B cell (primary cell): ENCODE data around the gene FSHB. TPM values are rescaled to one million over a fixed set of nuclear protein-coding genes. Genes with fewer than 3 reads are reported as not detected.

Experiments used
- ATAC-seq: fragments of 200-7000 bp; cut with Tn5 transposase; one replicate; pipeline ENCODE4 v1.10.0; 2021; ENCODE audit warnings: low read depth, mild to moderate bottlenecking, moderate number of reproducible peaks, moderate library complexity
- CTCF ChIA-PET: fragments of 350-600 bp; sonication (Branson Sonifier 250); formaldehyde crosslinking; loops from one replicate; lab custom pipeline; 2021; ENCODE audit warnings: antibody characterized with exemption, inconsistent platforms; lab: Charles Lee
- POLR2A ChIA-PET: fragments of 350-600 bp; sonication (Branson Sonifier 250); formaldehyde crosslinking; loops from one replicate; lab custom pipeline; 2021; ENCODE audit warnings: antibody characterized with exemption; lab: Charles Lee
- DNase-seq: peaks from one replicate; pipeline ENCODE4 v3.0.0; 2013
- H2AFZ ChIP-seq: 2 replicates; pipeline ENCODE4 v1.6.1; 2012; ENCODE audit warnings: mild to moderate bottlenecking, low read depth, low read length; ENCODE audit not compliant: insufficient read depth, poor library complexity, severe bottlenecking
- H3K27ac ChIP-seq, 2 donors: 1 replicate in 1 of 2; 2 replicates in 1 of 2; pipeline ENCODE4 v1.5.1; 2012 to 2013; ENCODE audit warnings: low read length in 2 of 2, mild to moderate bottlenecking in 2 of 2, moderate library complexity in 1 of 2
- H3K27me3 ChIP-seq, 4 experiments: fragments of 200-600 bp in 1 of 4; sonication (generic) in 1 of 4; replicated peaks in 1 of 4; 1 replicate in 2 of 4; 2 replicates in 2 of 4; pipeline versions ENCODE4 v1.6.1 to v1.7.0; 2013 to 2016; ENCODE audit warnings: low read length in 3 of 4, mild to moderate bottlenecking in 2 of 4, mixed read lengths in 1 of 4, moderate library complexity in 1 of 4; ENCODE audit not compliant: insufficient read depth in 4 of 4, control insufficient read depth in 3 of 4; ENCODE audit errors: control extremely low read depth in 1 of 4
- H3K36me3 ChIP-seq, 2 experiments: replicated peaks in 1 of 2; 1 replicate in 1 of 2; 2 replicates in 1 of 2; pipeline versions ENCODE4 v1.6.1 to v1.7.1; 2013; ENCODE audit warnings: low read length in 1 of 2; ENCODE audit not compliant: insufficient read depth in 2 of 2, control insufficient read depth in 1 of 2; ENCODE audit errors: control extremely low read depth in 1 of 2, extremely low read depth in 1 of 2
- H3K4me1 ChIP-seq, 2 donors: fragments of 200-600 bp in 1 of 2; sonication (generic) in 1 of 2; 1 replicate in 1 of 2; 2 replicates in 1 of 2; pipeline versions ENCODE4 v1.5.1 to v1.6.1; 2013 to 2017; ENCODE audit warnings: low read length in 2 of 2; ENCODE audit not compliant: control insufficient read depth in 2 of 2, insufficient read depth in 2 of 2
- H3K4me2 ChIP-seq: replicated peaks from 2 replicates; pipeline ENCODE3; 2012; ENCODE audit warnings: mild to moderate bottlenecking, low read depth, low read length; ENCODE audit not compliant: poor library complexity, severe bottlenecking
- H3K4me3 ChIP-seq, 5 experiments: fragments of 200-600 bp in 1 of 5; sonication (generic) in 1 of 5; 1 replicate in 3 of 5; 2 replicates in 2 of 5; pipeline versions ENCODE4 v1.5.1 to v1.7.0; 2011 to 2016; ENCODE audit warnings: low read length in 4 of 5, mild to moderate bottlenecking in 4 of 5, low read depth in 2 of 5, control low read depth in 1 of 5, moderate library complexity in 1 of 5; ENCODE audit not compliant: insufficient read depth in 1 of 5; ENCODE audit errors: control extremely low read depth in 1 of 5, extremely low read depth in 1 of 5
- H3K79me2 ChIP-seq: fragments of 200-600 bp; sonication (generic); one replicate; pipeline ENCODE4 v1.6.0; 2016; ENCODE audit warnings: low read length; ENCODE audit not compliant: control insufficient read depth, insufficient read depth
- H3K9ac ChIP-seq: fragments of 200-600 bp; sonication (generic); 2 replicates; pipeline ENCODE4 v1.6.1; 2017; ENCODE audit warnings: mild to moderate bottlenecking, low read length, moderate library complexity
- H3K9me3 ChIP-seq, 3 donors: one replicate each; pipeline versions ENCODE4 v1.6.1 to v1.7.1; 2013; ENCODE audit warnings: low read length in 2 of 3; ENCODE audit not compliant: control insufficient read depth in 2 of 3, insufficient read depth in 1 of 3; ENCODE audit errors: control extremely low read depth in 1 of 3
- H4K20me1 ChIP-seq: 2 replicates; pipeline ENCODE4 v1.6.0; 2012; ENCODE audit warnings: mild to moderate bottlenecking, low read length; ENCODE audit not compliant: insufficient read depth, control insufficient read depth, poor library complexity, severe bottlenecking
- H3K27ac Mint-ChIP-seq: one replicate; pipeline ENCODE4 v1.8.0; 2021; ENCODE audit warnings: mixed read lengths
- H3K27me3 Mint-ChIP-seq: one replicate; pipeline ENCODE4 v1.8.0; 2021; ENCODE audit warnings: mixed read lengths
- H3K4me1 Mint-ChIP-seq: one replicate; pipeline ENCODE4 v1.8.0; 2021; ENCODE audit warnings: mixed read lengths
- H3K4me3 Mint-ChIP-seq: one replicate; pipeline ENCODE4 v1.8.0; 2021; ENCODE audit warnings: mixed read lengths
- H3K9me3 Mint-ChIP-seq: one replicate; pipeline ENCODE4 v1.8.0; 2022; ENCODE audit warnings: mixed read lengths; ENCODE audit not compliant: insufficient read depth
- CTCF ChIP-seq: fragments of 200-600 bp; IDR thresholded peaks from one replicate; pipeline ENCODE4 v1.8.0; 2022; ENCODE audit warnings: antibody characterized with exemption, mild to moderate bottlenecking
- EZH2 ChIP-seq: IDR thresholded peaks from 2 replicates; pipeline ENCODE4 v1.6.1; 2012; ENCODE audit warnings: borderline replicate concordance, low read depth, mild to moderate bottlenecking, moderate library complexity, low read length; ENCODE audit not compliant: insufficient read depth, poor library complexity, severe bottlenecking
- WGBS: methylation state at CpG from one replicate; pipeline ENCODE4 v1.1.5; 2013; ENCODE audit warnings: missing lambda C conversion rate; ENCODE audit not compliant: insufficient coverage; 5-methylcytosine and 5-hydroxymethylcytosine counted together
- intact Hi-C: fragments of 100-400 bp; cut with micrococcal nuclease; formaldehyde crosslinking; loops from one replicate; pipeline ENCODE4 v1.10.0; 2022
- polyA plus RNA-seq: library from polyadenylated mRNA; depleted of rRNA; stranded (reverse); fragments of >200 nt; gene quantifications from 2 replicates; pipeline ENCODE4 v1.2.3, GENCODE V29; 2012
- total RNA-seq, 2 donors: library from RNA; stranded (reverse); fragments of 120-200 nt in 1 of 2; gene quantifications; 1 replicate in 1 of 2; 2 replicates in 1 of 2; pipeline versions ENCODE4 v1.2.3 to v1.2.4, GENCODE V29; 2013 to 2022

The FSHB gene
- total and polyA plus RNA-seq, 2 donors (not counting 1 experiment from before 2014, with no cell fraction given) = not detected

GRCh38 chr11:30228323-30228884 lies 2.4 kb upstream of the FSHB start:
- H3K27me3 ChIP-seq = no peaks in the 10 kb centered on the region
- no peak overlapping the region for H3K27ac Mint-ChIP-seq
- no peaks in the 10 kb centered on the region for H3K36me3 ChIP-seq
- H3K9me3 Mint-ChIP-seq = no peaks in the 10 kb centered on the region
- H3K4me1 Mint-ChIP-seq = no peaks in the 10 kb centered on the region
- CTCF ChIA-PET = no interaction called here
- no peak overlapping the region for H3K4me3 ChIP-seq
- ATAC-seq (no peak), DNase-seq (no peak)
- no peak overlapping the region for H3K27ac ChIP-seq
- TF ChIP-seq EZH2 = no peak
- no peak for TF ChIP-seq CTCF
- peaks cover 0 to 6% (median 0%) of the 10 kb centered on the region in 3 donors for H3K9me3 ChIP-seq
- no peaks in the 10 kb centered on the region for H3K79me2 ChIP-seq
- POLR2A ChIA-PET = no interaction called here
- no peak overlapping the region for H3K9ac ChIP-seq
- H3K4me1 ChIP-seq = no peaks in the 10 kb centered on the region
- intact Hi-C loops = no loop called here
- no peak overlapping the region for H3K4me3 Mint-ChIP-seq
- H4K20me1 ChIP-seq = no peaks in the 10 kb centered on the region
- H3K4me2 ChIP-seq = no peak overlapping the region
- no peak overlapping the region for H2AFZ ChIP-seq
- no peaks in the 10 kb centered on the region for H3K27me3 Mint-ChIP-seq
- WGBS = 87% methylated on average over 3 of the region's 5 CpGs

- Mint-ChIP-seq H3K27me3 (peaks cover 3% of the 10 kb centered on the region), H3K9me3 (no peaks in the 10 kb centered on the region), H3K4me1 (no peaks in the 10 kb centered on the region), H3K27ac (no peak overlapping the region), H3K4me3 (no peak overlapping the region)
- no peak for DNase-seq
- WGBS = no CpG with 5 or more reads among the region's 2 CpGs
- Histone ChIP-seq H2AFZ (no peak overlapping the region), H4K20me1 (no peaks in the 10 kb centered on the region), H3K27ac (no peak overlapping the region), H3K4me1 (no peaks in the 10 kb centered on the region), H3K9ac (no peak overlapping the region), H3K27me3 (peaks cover 0 to 2% (median 0%) of the 10 kb centered on the region in 4 experiments), H3K4me3 (no peak overlapping the region), H3K9me3 (no peaks in the 10 kb centered on the region), H3K4me2 (no peak overlapping the region), H3K79me2 (no peaks in the 10 kb centered on the region), H3K36me3 (no peaks in the 10 kb centered on the region)
- ChIA-PET POLR2A (no interaction called here), CTCF (interaction anchor here (1.2 kb wide), 1 partner anchor 42 kb away, joined by 3 read pairs; no protein-coding TSS in a partner anchor)
- ATAC-seq = no peak
- TF ChIP-seq CTCF = no peak
- TF ChIP-seq EZH2 = no peak
- intact Hi-C loops = no loop called here
These were observed 8.2 kb downstream of the FSHB start for GRCh38 chr11:30239025-30239424.
